Activated naive CD8-positive, alpha-beta T cell treated with anti-CD3 and anti-CD28 coated beads for 36 hours (primary cell): ENCODE measurements around the gene SEC31A. TPM values are rescaled to one million over a fixed set of nuclear protein-coding genes. Genes with fewer than 3 reads are reported as not detected.
"Not testable (repeated sequence)": the region's sequence is repeated elsewhere in the genome, so short reads cannot be mapped to it uniquely, and the experiment has no call there.

Source experiments
- DNase-seq: peaks from one replicate; pipeline ENCODE4 v3.0.0; 2021
- H3K27ac Mint-ChIP-seq: one replicate; pipeline ENCODE4 v1.8.0; 2022; ENCODE audit warnings: mild to moderate bottlenecking, moderate library complexity, mixed read lengths
- H3K27me3 Mint-ChIP-seq: one replicate; pipeline ENCODE4 v1.8.0; 2022; ENCODE audit warnings: mild to moderate bottlenecking, mixed read lengths
- H3K36me3 Mint-ChIP-seq: one replicate; pipeline ENCODE4 v1.8.0; 2021; ENCODE audit warnings: mild to moderate bottlenecking, mixed read lengths
- H3K4me1 Mint-ChIP-seq: one replicate; pipeline ENCODE4 v1.8.0; 2021; ENCODE audit warnings: mixed read lengths
- H3K4me3 Mint-ChIP-seq: one replicate; pipeline ENCODE4 v1.8.0; 2022; ENCODE audit warnings: mild to moderate bottlenecking, moderate library complexity, mixed read lengths
- H3K9me3 Mint-ChIP-seq: one replicate; pipeline ENCODE4 v1.8.0; 2022; ENCODE audit warnings: mixed read lengths
- total RNA-seq, 2 experiments: library from RNA; stranded (reverse); gene quantifications; one replicate each; pipeline ENCODE4 v1.2.3, GENCODE V29; 2021

Gene SEC31A
- total RNA-seq, 2 experiments from 2014 or later = 78.8 to 88.3 TPM

DNA sequence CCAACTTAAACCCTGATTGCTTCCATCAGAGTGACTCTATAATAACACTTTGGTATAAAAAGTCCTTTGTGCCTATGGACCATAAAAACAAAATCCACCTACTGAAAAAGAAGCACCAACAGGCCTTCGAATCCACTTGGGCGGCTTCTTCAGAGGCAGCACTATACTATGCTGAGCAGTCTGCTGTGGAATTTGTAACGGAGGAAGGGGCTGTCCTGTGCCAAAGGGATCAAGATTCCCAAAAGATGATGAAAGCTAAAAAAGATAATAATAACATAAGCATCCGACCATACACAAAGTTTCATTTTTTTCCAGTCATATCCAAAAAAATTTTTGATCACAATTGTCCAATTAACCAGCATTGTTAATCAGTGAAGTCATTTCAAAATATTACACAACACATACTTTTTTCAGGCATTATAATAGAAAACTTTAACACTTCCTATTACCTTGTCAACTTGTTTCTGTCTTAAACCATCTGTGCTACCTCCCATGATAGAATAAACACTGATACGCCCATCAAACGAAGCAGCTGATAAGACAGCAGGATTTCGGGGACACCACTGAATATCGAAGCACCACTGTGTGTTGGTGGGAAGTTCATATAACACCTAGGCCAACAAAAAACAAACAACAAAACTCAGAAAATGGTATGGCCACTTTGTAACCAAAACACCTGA lies 24.1 kb downstream of the SEC31A start:
- H3K36me3 Mint-ChIP-seq = peaks cover 34% of the 10 kb centered on the region
- DNase-seq = no peak
- H3K4me1 Mint-ChIP-seq = peaks cover 22% of the 10 kb centered on the region
- peaks cover 4% of the 10 kb centered on the region for H3K9me3 Mint-ChIP-seq
- no peak overlapping the region for H3K4me3 Mint-ChIP-seq
- H3K27ac Mint-ChIP-seq = peak overlapping the region; percentile 16
- H3K27me3 Mint-ChIP-seq = no peaks in the 10 kb centered on the region

DNA sequence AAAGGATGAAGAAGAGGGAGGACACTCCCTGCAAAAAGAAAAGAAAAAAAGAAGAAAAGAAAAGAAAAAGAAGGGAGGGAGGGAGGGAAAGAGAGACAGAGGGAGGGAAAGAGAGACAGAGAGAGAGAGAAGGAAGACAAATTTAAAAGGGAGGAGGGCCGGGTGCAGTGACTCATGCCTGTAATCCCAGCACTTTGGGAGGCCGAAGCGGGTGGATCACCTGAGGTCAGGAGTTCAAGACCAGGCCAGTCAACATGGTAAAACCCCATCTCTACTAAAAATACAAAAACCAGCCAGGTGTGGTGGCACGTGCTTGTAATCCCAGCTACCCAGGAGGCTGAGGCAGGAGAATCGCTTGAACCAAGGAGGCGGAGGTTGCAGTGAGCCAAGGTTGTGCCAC lies 24.9 kb downstream of the SEC31A start:
- not testable (repeated sequence) for H3K9me3 Mint-ChIP-seq, DNase-seq, H3K27me3 Mint-ChIP-seq
- Mint-ChIP-seq H3K27ac (peak overlapping the region; percentile 83), H3K4me3 (peak overlapping the region; percentile 10), H3K4me1 (peaks cover 22% of the 10 kb centered on the region), H3K36me3 (peaks cover 36% of the 10 kb centered on the region)

DNA sequence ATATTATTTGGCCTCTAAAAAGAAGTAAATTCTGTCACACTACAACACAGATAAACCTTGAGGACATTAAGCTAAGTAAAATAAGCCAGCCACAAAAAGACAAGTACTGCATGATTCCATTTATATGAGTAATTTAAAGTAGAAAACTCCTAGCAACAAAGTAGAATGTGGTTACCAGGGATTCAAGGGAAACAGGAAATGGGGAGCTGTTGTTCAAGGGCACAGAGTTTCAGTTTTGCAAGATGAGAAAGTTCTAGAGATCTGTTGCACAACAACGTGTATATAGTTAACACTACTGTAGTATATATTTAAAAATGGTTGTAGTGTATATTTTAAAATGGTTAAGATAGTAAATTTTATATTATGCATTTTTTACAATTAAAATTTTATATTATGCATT lies 25.4 kb downstream of the SEC31A start:
- H3K27me3 Mint-ChIP-seq = no peaks in the 10 kb centered on the region
- H3K9me3 Mint-ChIP-seq = peaks cover 4% of the 10 kb centered on the region
- H3K36me3 Mint-ChIP-seq = peaks cover 33% of the 10 kb centered on the region
- H3K4me1 Mint-ChIP-seq = peaks cover 22% of the 10 kb centered on the region
- no peak overlapping the region for H3K4me3 Mint-ChIP-seq
- no peak for DNase-seq
- H3K27ac Mint-ChIP-seq = peak overlapping the region; percentile 83

DNA sequence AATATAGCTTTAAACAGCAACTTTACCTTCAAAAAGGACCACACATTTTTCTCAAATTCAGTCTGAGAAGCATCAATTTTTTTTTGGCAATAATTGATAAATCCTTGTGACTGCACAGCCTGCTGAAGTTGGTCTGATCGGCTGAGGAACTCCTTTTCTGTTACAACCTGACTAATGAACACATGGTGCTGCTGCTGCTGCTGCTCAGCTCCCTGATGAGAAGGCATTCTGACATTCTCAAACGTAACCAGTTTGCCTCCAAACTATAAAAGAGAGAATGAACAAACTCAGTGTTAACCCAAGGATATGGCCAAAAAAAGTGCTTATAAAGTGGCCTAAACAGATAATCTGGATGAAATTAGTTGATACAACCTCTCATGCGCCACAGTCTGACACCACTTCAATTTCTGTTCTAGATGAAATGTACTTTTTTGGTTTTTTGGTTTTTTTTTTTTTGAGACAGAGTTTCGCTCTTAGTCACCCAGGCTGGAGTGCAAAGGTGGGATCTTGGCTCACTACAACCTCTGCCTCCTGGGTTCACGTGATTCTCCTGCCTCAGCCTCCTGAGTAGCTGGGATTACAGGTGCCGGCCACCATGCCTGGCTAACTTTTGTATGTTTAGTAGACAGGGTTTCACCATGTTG lies 26.5 kb downstream of the SEC31A start:
- Mint-ChIP-seq H3K4me3 (peak overlapping the region; percentile 60), H3K9me3 (peaks cover 4% of the 10 kb centered on the region), H3K27me3 (no peaks in the 10 kb centered on the region), H3K36me3 (peaks cover 31% of the 10 kb centered on the region), H3K4me1 (peaks cover 22% of the 10 kb centered on the region), H3K27ac (peak overlapping the region; percentile 84)
- DNase-seq = peak; percentile 14

DNA sequence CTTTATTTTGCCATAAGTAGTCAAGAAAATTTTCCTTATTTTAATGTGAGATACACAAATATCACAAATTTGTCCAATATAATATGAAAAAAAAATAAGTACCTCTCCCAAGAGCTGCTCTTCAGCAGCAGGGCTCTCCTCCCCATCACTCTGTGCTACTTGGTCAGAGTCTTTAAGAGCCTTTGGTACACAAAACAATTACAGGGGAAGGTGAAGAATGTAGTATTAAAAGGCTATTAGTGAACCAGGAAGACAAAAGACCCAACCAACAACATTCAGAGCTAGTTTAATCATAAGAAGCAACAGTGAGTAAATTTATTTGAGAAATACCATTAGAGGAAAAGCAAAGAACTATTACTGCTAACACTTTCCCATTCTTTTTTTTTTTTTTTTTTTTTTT lies 29.4 kb downstream of the SEC31A start:
- peaks cover 19% of the 10 kb centered on the region for H3K4me1 Mint-ChIP-seq
- DNase-seq = no peak
- no peaks in the 10 kb centered on the region for H3K27me3 Mint-ChIP-seq
- peaks cover 4% of the 10 kb centered on the region for H3K9me3 Mint-ChIP-seq
- peaks cover 22% of the 10 kb centered on the region for H3K36me3 Mint-ChIP-seq
- no peak overlapping the region for H3K4me3 Mint-ChIP-seq
- no peak overlapping the region for H3K27ac Mint-ChIP-seq

DNA sequence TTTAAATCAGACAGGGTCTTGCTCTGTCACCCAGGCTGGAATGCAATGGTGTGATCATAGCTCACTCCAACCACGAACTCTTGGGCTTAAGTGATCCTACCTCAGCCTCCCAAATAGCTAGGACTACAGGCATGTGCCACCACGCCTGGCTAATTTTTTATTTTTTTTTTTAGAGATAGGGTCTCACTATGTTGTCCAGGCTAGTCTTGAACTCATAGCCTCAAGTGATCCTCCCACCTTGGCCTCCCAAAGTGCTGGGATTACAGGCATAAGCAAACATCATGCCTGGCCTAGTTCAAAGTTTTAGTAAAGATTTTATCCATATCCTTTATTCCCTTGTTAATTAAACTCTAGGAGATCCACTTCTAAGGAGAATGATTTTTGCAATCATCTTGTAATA lies 30.5 kb downstream of the SEC31A start:
- H3K9me3 Mint-ChIP-seq, H3K27ac Mint-ChIP-seq, DNase-seq, H3K4me3 Mint-ChIP-seq, H3K27me3 Mint-ChIP-seq: not testable (repeated sequence)
- peaks cover 19% of the 10 kb centered on the region for H3K36me3 Mint-ChIP-seq
- peaks cover 11% of the 10 kb centered on the region for H3K4me1 Mint-ChIP-seq

DNA sequence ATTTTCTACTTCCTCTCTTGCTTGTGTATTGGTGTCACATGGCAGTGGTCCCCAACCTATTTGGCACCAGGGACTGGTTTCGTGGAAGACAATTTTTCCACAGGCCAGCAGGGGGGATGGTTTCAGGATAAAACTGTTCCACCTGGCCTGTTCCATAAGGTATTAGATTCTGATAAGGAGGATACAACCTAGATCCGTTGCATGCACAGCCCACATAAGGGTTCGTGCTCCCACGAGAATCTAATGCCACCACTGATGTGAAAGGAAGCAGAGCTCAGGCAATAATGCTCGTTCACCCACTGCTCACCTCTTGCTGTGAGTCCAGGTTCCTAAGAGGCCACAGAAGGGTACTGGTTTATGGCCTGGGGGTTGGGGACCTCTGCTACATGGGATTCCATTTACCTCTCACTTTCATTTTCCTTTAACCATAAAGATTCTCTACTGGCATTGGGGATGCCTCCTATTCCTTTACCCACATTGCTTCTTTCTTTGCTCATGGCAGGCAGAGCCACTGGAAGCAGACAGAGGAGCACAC lies 38.1 kb downstream of the SEC31A start:
- H3K36me3 Mint-ChIP-seq = peaks cover 26% of the 10 kb centered on the region
- no peak overlapping the region for H3K4me3 Mint-ChIP-seq
- H3K9me3 Mint-ChIP-seq = no peaks in the 10 kb centered on the region
- no peak overlapping the region for H3K27ac Mint-ChIP-seq
- peaks cover 6% of the 10 kb centered on the region for H3K4me1 Mint-ChIP-seq
- no peaks in the 10 kb centered on the region for H3K27me3 Mint-ChIP-seq
- no peak for DNase-seq

DNA sequence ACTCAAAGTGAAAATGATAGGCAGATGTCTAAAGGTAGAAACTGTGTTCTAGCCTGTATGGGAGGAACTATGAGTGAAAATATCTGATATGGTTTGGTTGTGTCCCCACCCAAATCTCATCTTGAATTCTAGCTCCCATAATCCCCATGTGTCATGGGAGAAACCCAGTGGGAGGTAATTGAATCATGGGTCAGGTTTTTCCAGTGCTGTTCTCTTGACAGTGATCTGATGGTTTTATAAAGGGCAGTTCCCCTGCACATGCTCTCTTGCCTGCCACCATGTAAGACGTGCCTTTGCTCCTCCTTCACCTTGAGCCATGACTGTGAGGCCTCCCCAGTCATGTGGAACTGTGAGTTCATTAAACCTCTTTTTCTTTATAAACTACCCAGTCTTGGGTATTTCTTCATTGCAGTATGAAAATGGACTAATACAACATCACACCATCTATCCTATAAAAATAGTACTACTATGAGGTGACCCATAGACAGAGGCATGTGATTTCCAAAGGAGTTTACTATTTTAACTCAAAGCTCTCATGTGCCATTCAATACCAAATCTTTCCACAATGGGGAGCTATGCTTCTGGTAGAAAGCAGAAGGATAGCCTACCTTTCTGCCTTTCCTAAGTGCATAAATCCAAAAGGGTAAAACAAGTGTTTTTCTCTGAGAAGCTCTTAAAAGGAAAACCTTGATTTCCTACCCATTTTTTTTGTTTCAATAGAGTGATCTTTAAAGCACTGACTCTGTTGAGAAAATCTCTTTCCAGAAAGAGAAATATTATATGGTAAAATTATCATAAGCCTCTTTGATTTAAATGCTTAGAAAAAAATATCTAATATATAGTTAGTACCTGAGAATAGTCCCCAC lies 38.8 kb downstream of the SEC31A start:
- H3K27ac Mint-ChIP-seq = peak overlapping the region; percentile 29

DNA sequence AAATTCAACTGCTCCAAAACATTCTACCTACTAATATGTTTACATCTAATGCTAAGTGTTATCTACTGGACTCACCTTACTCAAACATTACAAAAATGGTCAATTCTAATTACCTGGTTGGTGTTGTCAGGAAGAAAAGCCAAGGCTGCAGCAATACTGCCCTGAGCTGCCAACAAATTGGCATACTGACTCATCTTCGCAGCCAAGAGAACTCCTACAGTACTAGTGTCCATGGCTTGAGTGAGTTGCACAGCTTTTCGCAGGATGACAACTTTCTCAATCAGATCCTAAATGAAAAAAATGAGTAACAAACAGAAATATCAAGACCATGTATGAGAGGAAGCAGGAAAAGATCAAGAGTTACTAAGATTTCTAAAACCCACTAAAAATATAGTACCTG lies 39.6 kb downstream of the SEC31A start:
- DNase-seq = no peak
- Mint-ChIP-seq H3K27ac (no peak overlapping the region), H3K4me1 (peaks cover 7% of the 10 kb centered on the region), H3K36me3 (peaks cover 32% of the 10 kb centered on the region), H3K27me3 (no peaks in the 10 kb centered on the region), H3K9me3 (no peaks in the 10 kb centered on the region), H3K4me3 (no peak overlapping the region)

More for the DNA sequence above, 38.8 kb downstream of the SEC31A start:
- Mint-ChIP-seq H3K27me3 (no peaks in the 10 kb centered on the region), H3K9me3 (no peaks in the 10 kb centered on the region), H3K36me3 (peaks cover 27% of the 10 kb centered on the region), H3K4me1 (peaks cover 6% of the 10 kb centered on the region), H3K4me3 (no peak overlapping the region)
- DNase-seq = no peak

DNA sequence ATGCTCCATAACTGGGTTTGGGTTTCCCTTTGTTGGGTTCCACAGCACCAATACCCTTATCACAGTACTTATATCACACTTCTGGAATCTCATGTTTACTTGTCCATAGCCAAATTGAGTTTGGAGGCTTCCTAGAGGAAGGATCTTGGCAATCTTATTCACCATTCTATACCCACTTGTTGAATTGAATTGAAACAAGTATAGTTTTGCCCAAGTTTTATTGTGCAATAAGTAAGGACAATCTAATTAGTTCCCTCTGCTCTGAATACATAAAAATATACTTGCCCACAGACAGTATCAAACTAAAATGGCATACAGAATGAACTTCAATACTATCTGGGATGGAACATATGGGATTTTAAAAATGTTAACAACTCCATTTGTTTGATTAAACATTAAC lies 40.3 kb downstream of the SEC31A start:
- Mint-ChIP-seq H3K27ac (no peak overlapping the region), H3K36me3 (peaks cover 30% of the 10 kb centered on the region), H3K27me3 (no peaks in the 10 kb centered on the region), H3K9me3 (no peaks in the 10 kb centered on the region), H3K4me3 (no peak overlapping the region), H3K4me1 (peaks cover 7% of the 10 kb centered on the region)
- DNase-seq = no peak

DNA sequence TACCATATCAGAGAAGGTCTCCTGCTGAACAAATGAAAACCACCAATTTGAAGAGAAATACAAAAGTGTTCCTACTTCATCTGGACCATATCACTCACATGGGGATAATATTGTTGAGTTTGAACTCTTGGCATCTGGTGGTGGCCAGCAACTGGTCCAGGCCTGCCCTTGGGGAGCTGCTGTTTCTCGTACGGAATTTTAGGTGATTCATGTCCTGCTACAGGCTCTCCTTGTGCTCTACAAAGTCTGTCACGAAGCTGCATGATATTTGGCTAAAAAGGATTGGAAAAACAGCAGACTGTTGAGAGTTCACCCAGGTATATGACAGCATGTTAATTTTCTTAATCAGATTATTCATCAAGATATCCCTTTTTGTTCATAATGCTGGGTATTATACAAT lies 42.2 kb downstream of the SEC31A start:
- Mint-ChIP-seq H3K4me1 (peaks cover 7% of the 10 kb centered on the region), H3K4me3 (no peak overlapping the region), H3K27ac (no peak overlapping the region), H3K36me3 (peaks cover 32% of the 10 kb centered on the region), H3K27me3 (no peaks in the 10 kb centered on the region), H3K9me3 (no peaks in the 10 kb centered on the region)
- DNase-seq = no peak

DNA sequence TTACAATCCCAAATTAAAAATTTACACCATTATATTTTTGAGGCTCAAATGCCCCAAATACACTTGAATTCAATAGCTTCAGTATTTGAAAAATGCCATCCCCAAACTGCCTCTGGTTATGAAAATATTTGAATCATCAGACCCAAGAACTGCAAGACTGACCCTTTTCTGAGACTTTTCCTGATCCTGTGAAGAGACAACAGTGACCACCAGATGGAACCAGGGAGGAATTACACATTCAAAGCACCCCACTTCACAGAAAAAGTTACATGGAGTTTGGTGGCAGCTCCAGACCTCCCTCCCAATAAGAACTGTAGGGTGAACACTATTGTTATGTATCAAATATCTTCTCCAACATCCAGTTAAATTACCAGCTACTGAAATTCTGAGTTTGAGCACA lies 48.4 kb downstream of the SEC31A start:
- Mint-ChIP-seq H3K36me3 (peaks cover 17% of the 10 kb centered on the region), H3K9me3 (no peaks in the 10 kb centered on the region)

DNA sequence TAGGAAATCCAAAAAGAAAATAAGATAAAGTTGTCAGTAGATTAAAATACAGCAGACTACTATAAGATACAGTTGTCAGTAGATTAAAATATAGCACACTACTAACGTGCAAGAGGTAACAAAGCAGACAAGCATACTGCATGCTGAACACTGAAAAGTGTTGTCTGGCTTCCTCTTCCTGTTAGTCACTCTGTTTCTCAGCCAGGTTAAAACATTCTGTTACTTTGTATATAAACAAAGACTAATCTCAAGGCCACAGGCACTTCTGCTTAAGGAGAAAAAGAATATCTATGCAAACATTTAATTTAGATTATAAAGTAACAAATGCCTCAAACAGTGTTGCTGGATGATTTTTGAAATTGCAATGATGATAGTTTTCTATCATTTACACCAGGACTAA lies 51.3 kb downstream of the SEC31A start:
- no peak for DNase-seq
- Mint-ChIP-seq H3K4me1 (no peaks in the 10 kb centered on the region), H3K27me3 (no peaks in the 10 kb centered on the region), H3K9me3 (no peaks in the 10 kb centered on the region), H3K4me3 (no peak overlapping the region), H3K36me3 (peaks cover 15% of the 10 kb centered on the region), H3K27ac (no peak overlapping the region)

More for the DNA sequence above, 48.4 kb downstream of the SEC31A start:
- H3K27me3 Mint-ChIP-seq = no peaks in the 10 kb centered on the region
- no peak overlapping the region for H3K27ac Mint-ChIP-seq
- H3K4me1 Mint-ChIP-seq = peaks cover 2% of the 10 kb centered on the region
- H3K4me3 Mint-ChIP-seq = no peak overlapping the region
- DNase-seq = no peak

DNA sequence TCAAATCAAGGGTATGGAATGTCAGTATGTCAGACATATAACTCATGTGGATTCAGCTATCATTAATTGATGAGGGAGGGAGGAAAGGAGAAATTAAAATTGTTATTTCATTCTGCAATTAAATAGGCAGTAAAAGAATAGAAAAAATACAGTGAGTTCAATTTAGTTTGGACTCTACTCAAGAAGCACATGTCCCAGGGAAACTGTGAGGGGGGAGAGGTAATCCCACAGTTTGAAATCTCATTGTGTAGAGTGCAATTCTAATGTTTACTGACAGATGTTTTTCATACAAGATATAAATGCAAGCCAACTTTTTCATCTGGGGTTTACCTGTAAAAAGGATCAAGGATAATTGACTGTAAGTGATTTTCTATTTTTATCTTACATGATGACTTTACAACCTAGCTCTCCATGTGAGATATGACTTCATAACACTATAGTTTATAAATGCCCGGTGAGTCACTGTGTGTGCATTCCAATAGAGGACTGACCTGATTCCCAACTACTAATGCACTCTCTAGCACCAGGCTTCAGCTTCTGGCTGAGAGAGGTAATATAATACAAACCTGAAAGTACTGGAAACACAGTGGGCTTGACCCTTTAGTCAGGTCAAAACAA lies 57.1 kb downstream of the SEC31A start:
- DNase-seq = no peak
- H3K36me3 Mint-ChIP-seq = peaks cover 33% of the 10 kb centered on the region
- H3K4me3 Mint-ChIP-seq = no peak overlapping the region
- H3K9me3 Mint-ChIP-seq = peaks cover 4% of the 10 kb centered on the region
- H3K4me1 Mint-ChIP-seq = no peaks in the 10 kb centered on the region
- no peaks in the 10 kb centered on the region for H3K27me3 Mint-ChIP-seq
- no peak overlapping the region for H3K27ac Mint-ChIP-seq

DNA sequence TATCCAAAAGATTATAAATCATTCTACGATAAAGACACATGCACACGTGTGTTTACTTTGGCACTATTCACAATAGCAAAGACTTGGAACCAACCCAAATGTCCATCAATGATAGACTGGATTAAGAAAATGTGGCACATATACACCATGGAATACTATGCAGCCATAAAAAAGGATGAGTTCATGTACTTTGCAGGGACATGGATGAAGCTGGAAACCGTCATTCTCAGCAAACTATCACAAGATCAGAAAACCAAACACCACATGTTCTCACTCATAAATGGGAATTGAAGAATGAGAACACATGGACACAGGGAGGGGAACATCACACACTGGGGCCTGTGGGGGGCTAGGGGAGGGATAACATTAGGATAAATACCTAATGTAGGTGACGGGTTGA lies 57.9 kb downstream of the SEC31A start:
- peaks cover 33% of the 10 kb centered on the region for H3K36me3 Mint-ChIP-seq
- not testable (repeated sequence) for H3K4me3 Mint-ChIP-seq, H3K27ac Mint-ChIP-seq, H3K27me3 Mint-ChIP-seq, H3K9me3 Mint-ChIP-seq, DNase-seq, H3K4me1 Mint-ChIP-seq
